Nephron (organoid): ENCODE measurements around the gene VSIG10.

ENCODE experiments used
- H3K27ac Mint-ChIP-seq, 3 experiments: 2 replicates each; pipeline ENCODE4 v1.8.0; 2020; ENCODE audit warnings: mixed read lengths in 3 of 3, mild to moderate bottlenecking in 2 of 3, moderate library complexity in 1 of 3
- H3K27me3 Mint-ChIP-seq: 2 replicates; pipeline ENCODE4 v1.8.0; 2021; ENCODE audit warnings: low read depth, mild to moderate bottlenecking, moderate library complexity, mixed read lengths
- H3K36me3 Mint-ChIP-seq: 2 replicates; pipeline ENCODE4 v1.8.0; 2020; ENCODE audit warnings: low read depth, mixed read lengths
- H3K4me1 Mint-ChIP-seq: 2 replicates; pipeline ENCODE4 v1.8.0; 2020; ENCODE audit warnings: mixed read lengths
- H3K4me3 Mint-ChIP-seq, 3 experiments: 2 replicates each; pipeline ENCODE4 v1.8.0; 2020; ENCODE audit warnings: mild to moderate bottlenecking in 3 of 3, mixed read lengths in 3 of 3, moderate library complexity in 2 of 3
- H3K9me3 Mint-ChIP-seq: 2 replicates; pipeline ENCODE4 v1.8.0; 2020; ENCODE audit warnings: mixed read lengths
- TF ChIP-seq, protein P1 (sequence below), 3 experiments: fragments of 200-600 bp; sonication (generic); IDR thresholded peaks; one replicate each; pipeline ENCODE4 v1.5.0; 2021; ENCODE audit warnings: antibody characterized with exemption in 3 of 3; ENCODE audit not compliant: unreplicated experiment in 3 of 3

The VSIG10 gene, protein sequence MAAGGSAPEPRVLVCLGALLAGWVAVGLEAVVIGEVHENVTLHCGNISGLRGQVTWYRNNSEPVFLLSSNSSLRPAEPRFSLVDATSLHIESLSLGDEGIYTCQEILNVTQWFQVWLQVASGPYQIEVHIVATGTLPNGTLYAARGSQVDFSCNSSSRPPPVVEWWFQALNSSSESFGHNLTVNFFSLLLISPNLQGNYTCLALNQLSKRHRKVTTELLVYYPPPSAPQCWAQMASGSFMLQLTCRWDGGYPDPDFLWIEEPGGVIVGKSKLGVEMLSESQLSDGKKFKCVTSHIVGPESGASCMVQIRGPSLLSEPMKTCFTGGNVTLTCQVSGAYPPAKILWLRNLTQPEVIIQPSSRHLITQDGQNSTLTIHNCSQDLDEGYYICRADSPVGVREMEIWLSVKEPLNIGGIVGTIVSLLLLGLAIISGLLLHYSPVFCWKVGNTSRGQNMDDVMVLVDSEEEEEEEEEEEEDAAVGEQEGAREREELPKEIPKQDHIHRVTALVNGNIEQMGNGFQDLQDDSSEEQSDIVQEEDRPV

DNA sequence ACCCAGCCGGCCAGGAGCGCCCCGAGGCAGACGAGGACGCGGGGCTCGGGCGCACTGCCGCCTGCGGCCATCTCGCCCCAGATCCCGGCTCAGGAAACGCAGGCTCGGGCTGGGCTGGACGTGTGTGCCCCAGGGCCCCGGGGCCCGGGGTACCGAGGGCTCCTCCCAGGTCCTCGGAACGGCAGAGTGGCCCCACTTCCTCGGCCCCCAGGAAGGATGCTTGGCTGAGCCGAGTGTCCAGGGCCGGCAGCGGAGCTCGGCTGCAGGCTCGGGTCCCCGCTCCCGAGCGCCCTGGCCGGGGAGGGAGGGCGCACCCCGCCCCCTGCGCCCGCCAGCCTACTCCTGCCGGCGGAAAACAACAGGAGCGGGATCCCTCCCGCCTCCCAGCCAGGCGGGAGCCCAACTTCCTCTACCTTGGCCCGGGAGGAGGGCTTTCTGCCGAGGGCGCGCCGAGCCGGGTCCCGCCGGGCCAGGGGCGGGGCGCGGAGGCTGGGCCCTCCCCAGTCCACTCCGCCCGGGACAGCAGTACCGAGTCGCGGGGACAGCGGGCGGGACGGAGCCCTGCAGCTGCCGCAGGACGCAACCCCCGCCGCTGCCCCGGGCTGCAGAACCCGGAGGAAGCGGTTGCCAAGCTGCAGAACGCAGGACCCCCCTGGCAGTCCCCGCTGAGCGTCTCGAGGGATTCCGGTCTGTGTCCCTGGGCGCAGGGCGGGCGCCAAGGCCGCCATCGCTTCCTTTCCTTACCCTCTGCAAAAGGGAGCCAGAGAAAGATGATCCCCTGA lies at the start of gene VSIG10:
TSS of gene VSIG10 (minus strand) at position 411 of the 782 bp plus-strand sequence. CDS start at position 71, 340 bp downstream.
- H3K4me3 Mint-ChIP-seq: peak within 1 kb of the TSS; percentile 94 to 98 (median 95)
- peaks cover 20% of the 10 kb centered on the region for H3K27me3 Mint-ChIP-seq
- TF ChIP-seq, protein P1, sequence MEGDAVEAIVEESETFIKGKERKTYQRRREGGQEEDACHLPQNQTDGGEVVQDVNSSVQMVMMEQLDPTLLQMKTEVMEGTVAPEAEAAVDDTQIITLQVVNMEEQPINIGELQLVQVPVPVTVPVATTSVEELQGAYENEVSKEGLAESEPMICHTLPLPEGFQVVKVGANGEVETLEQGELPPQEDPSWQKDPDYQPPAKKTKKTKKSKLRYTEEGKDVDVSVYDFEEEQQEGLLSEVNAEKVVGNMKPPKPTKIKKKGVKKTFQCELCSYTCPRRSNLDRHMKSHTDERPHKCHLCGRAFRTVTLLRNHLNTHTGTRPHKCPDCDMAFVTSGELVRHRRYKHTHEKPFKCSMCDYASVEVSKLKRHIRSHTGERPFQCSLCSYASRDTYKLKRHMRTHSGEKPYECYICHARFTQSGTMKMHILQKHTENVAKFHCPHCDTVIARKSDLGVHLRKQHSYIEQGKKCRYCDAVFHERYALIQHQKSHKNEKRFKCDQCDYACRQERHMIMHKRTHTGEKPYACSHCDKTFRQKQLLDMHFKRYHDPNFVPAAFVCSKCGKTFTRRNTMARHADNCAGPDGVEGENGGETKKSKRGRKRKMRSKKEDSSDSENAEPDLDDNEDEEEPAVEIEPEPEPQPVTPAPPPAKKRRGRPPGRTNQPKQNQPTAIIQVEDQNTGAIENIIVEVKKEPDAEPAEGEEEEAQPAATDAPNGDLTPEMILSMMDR (IDR thresholded peaks at IDR 0.05; ENCODE audit: unreplicated experiment in 3 of 3): no peak
- peaks cover 8% of the 10 kb centered on the region for H3K4me1 Mint-ChIP-seq
- peak within 1 kb of the TSS; percentile 53 to 74 (median 56) for H3K27ac Mint-ChIP-seq
- H3K9me3 Mint-ChIP-seq: no peaks in the 10 kb centered on the region
- no peaks in the 10 kb centered on the region for H3K36me3 Mint-ChIP-seq

DNA sequence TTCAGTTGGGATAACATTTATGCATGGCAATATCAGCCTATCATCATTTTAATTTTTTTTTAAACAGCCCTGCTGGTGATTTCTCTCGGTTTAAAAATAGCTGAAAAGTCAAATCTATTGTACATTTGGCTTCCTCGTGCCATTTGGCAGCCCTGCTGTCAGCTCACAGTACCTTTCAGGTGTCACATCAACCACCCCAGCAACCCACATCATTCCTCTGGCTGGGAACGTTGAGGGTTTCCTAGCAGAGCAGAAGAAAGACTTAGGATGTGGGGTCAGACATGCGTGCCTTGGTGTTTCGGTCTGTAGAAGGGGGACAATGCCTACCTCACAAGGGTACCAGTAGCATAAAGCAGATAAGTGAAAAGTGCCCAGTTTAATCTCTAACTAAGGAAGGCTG lies 47.9 kb upstream of the VSIG10 start:
- H3K9me3 Mint-ChIP-seq: no peaks in the 10 kb centered on the region
- H3K4me1 Mint-ChIP-seq: no peaks in the 10 kb centered on the region
- H3K36me3 Mint-ChIP-seq: peaks cover 32% of the 10 kb centered on the region
- H3K27me3 Mint-ChIP-seq: no peaks in the 10 kb centered on the region
- H3K4me3 Mint-ChIP-seq: no peak overlapping the region
- H3K27ac Mint-ChIP-seq: no peak overlapping the region
- TF ChIP-seq, protein P1 (IDR thresholded peaks at IDR 0.05; ENCODE audit: unreplicated experiment in 3 of 3): no peak

DNA sequence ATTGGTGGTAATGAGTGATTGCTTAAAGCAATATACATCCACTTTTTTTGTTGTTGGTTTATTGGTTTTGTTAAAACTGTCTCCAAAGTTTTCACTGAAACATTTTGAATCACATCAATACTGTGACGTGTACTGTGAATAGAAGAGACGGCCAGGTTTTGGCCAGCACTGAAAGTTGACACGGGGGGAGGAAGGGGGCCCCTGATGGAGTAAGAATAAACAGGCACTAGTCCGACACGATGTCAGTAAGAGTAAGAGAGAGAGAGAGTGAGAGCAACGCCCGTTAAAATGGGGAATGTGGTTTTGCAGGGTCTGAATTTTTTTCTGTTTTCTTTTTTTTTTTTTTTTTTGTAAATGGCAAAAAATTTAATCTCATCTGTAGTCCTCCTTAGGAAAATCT lies 46.8 kb upstream of the VSIG10 start:
- H3K4me1 Mint-ChIP-seq: no peaks in the 10 kb centered on the region
- peaks cover 37% of the 10 kb centered on the region for H3K36me3 Mint-ChIP-seq
- TF ChIP-seq, protein P1 (IDR thresholded peaks at IDR 0.05; ENCODE audit: unreplicated experiment in 3 of 3): no peak
- no peaks in the 10 kb centered on the region for H3K27me3 Mint-ChIP-seq
- H3K9me3 Mint-ChIP-seq: no peaks in the 10 kb centered on the region
- H3K27ac Mint-ChIP-seq: no peak overlapping the region
- H3K4me3 Mint-ChIP-seq: no peak overlapping the region

DNA sequence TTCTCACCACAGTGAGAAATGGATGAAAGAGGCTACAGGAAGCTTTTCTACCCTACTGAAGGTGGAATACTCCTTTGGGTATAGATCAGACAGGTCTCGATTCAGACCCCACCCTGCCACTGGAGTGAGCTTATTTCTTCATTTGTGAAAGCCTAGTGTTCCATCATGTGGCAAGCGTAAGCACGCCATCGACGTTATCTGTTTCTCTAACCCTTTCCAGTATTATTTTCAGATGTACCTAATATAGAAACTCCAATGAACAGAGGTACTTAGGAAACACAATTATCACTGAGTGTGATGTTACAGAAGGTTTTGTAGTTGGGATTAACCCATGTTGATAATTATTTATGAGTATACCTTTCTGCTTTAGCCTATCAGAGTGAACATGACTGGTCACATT lies 44.5 kb upstream of the VSIG10 start:
- no peak overlapping the region for H3K27ac Mint-ChIP-seq
- no peaks in the 10 kb centered on the region for H3K9me3 Mint-ChIP-seq
- no peaks in the 10 kb centered on the region for H3K4me1 Mint-ChIP-seq
- H3K27me3 Mint-ChIP-seq: no peaks in the 10 kb centered on the region
- H3K4me3 Mint-ChIP-seq: no peak overlapping the region
- TF ChIP-seq, protein P1 (IDR thresholded peaks at IDR 0.05; ENCODE audit: unreplicated experiment in 3 of 3): no peak
- H3K36me3 Mint-ChIP-seq: peaks cover 56% of the 10 kb centered on the region

DNA sequence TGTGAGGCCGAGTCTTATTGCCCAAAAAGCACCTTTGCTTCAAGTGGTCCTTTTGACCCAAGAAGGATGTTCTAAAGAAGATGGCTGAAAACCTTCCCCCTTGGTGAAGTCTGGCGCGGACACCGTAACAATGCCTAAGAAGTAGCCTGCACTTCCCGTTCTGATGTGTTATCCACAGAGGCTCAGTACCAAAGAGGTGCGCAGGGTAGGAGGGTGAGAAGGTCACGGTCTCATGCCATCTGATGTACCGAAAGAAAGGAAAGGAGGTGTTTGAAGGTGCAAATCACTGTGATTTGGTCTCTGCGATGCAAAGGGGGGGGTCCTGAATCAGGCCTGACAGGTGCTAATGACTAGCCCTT lies 42.0 kb upstream of the VSIG10 start:
- H3K9me3 Mint-ChIP-seq: no peaks in the 10 kb centered on the region
- no peak overlapping the region for H3K27ac Mint-ChIP-seq
- H3K4me3 Mint-ChIP-seq: no peak overlapping the region
- TF ChIP-seq, protein P1 (IDR thresholded peaks at IDR 0.05; ENCODE audit: unreplicated experiment in 3 of 3): no peak
- no peaks in the 10 kb centered on the region for H3K27me3 Mint-ChIP-seq
- no peaks in the 10 kb centered on the region for H3K4me1 Mint-ChIP-seq
- H3K36me3 Mint-ChIP-seq: peaks cover 67% of the 10 kb centered on the region
